A549 (cell line): Measurements from ENCODE around the gene OPN5.

ENCODE experiments used
- CEBPB ChIP-seq, 2 experiments: fragments of >200 bp in 1 of 2; sonication (Bioruptor Twin) in 1 of 2; formaldehyde crosslinking in 1 of 2; IDR thresholded peaks; 2 replicates each; pipeline ENCODE4 v1.6.1; 2012 to 2016
- EP300 ChIP-seq, 2 experiments: fragments of >200 bp; sonication (Bioruptor Twin); formaldehyde crosslinking; IDR thresholded peaks; 2 replicates in 1 of 2; 3 replicates in 1 of 2; pipeline ENCODE4 v1.6.1; 2016 to 2017
- JUN ChIP-seq, 2 experiments: fragments of >200 bp; sonication (Bioruptor Twin); formaldehyde crosslinking; IDR thresholded peaks; 2 replicates in 1 of 2; 3 replicates in 1 of 2; pipeline ENCODE4 v1.6.1; 2016 to 2017
- JUNB ChIP-seq: fragments of >200 bp; sonication (Bioruptor Twin); formaldehyde crosslinking; IDR thresholded peaks from 2 replicates; pipeline ENCODE4 v1.6.1; 2016
- KDM5A ChIP-seq: fragments of 200-600 bp; sonication (generic); IDR thresholded peaks from 2 replicates; pipeline ENCODE4 v1.6.1; 2016; ENCODE audit warnings: antibody characterized with exemption, mild to moderate bottlenecking
- POLR2A ChIP-seq: IDR thresholded peaks from 2 replicates; pipeline ENCODE4 v1.6.1; 2012; ENCODE audit warnings: mild to moderate bottlenecking, low read length
- RAD21 ChIP-seq, 2 experiments: fragments of >200 bp in 1 of 2; sonication (Bioruptor Twin) in 1 of 2; formaldehyde crosslinking in 1 of 2; IDR thresholded peaks in 1 of 2; conservative IDR thresholded peaks in 1 of 2; 2 replicates in 1 of 2; 3 replicates in 1 of 2; pipeline ENCODE4 v1.6.1; 2012 to 2018; ENCODE audit warnings: inconsistent platforms in 1 of 2
- RFX5 ChIP-seq: fragments of 450-650 bp; IDR thresholded peaks from 2 replicates; pipeline ENCODE4 v1.7.1; 2014; ENCODE audit warnings: antibody characterized with exemption, mild to moderate bottlenecking, moderate library complexity
- TF ChIP-seq, protein P1 (sequence below): fragments of >200 bp; sonication (Bioruptor Twin); formaldehyde crosslinking; IDR thresholded peaks from 3 replicates; pipeline ENCODE4 v1.5.1; 2016

DNA sequence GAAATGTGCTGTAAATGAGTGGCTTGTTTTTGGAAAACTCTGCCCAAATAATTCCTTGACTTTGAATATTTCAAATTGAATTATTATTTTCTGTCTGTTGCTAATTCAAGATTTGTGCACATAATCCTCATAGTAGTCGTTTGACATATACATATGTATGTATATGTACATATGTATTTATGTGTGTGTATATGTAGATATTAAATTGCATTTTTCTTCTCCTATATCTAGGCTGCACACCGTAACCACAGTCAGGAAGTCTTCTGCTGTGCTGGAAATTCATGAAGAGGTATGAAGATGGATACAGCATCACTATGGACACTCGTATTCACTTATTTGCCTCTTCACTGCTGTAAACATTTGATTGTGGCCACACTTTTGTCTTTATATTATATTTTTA is 29.6 kb downstream of the OPN5 start:
- no peak for TF ChIP-seq CEBPB (IDR thresholded peaks at IDR 0.05)
- no peak for TF ChIP-seq JUNB
- TF ChIP-seq POLR2A = no peak
- TF ChIP-seq, protein P1, sequence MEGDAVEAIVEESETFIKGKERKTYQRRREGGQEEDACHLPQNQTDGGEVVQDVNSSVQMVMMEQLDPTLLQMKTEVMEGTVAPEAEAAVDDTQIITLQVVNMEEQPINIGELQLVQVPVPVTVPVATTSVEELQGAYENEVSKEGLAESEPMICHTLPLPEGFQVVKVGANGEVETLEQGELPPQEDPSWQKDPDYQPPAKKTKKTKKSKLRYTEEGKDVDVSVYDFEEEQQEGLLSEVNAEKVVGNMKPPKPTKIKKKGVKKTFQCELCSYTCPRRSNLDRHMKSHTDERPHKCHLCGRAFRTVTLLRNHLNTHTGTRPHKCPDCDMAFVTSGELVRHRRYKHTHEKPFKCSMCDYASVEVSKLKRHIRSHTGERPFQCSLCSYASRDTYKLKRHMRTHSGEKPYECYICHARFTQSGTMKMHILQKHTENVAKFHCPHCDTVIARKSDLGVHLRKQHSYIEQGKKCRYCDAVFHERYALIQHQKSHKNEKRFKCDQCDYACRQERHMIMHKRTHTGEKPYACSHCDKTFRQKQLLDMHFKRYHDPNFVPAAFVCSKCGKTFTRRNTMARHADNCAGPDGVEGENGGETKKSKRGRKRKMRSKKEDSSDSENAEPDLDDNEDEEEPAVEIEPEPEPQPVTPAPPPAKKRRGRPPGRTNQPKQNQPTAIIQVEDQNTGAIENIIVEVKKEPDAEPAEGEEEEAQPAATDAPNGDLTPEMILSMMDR = no peak
- TF ChIP-seq RFX5 = no peak
- TF ChIP-seq RAD21 (conservative IDR thresholded peaks at IDR 0.05 in 1 of 2, IDR thresholded peaks at IDR 0.05 in 1 of 2) = no peak
- TF ChIP-seq EP300 (IDR thresholded peaks at IDR 0.05) = no peak
- no peak for TF ChIP-seq KDM5A
- TF ChIP-seq JUN (IDR thresholded peaks at IDR 0.05) = no peak
